ENCODE measurements around the gene FRMD4B.

Gene FRMD4B

GRCh38 chr3:69321301-69322157 is 64.4 kb downstream of the FRMD4B start:
- no peak for DNase-seq

- no peak for DNase-seq
Measured at GRCh38 chr3:69320871-69321271, 65.0 kb downstream of the FRMD4B start.

- no peak for DNase-seq
Measured at GRCh38 chr3:69319652-69320051, 66.2 kb downstream of the FRMD4B start.

- no peak for DNase-seq
Measured at GRCh38 chr3:69318410-69318809, 67.5 kb downstream of the FRMD4B start.

- no peak for DNase-seq
Measured at GRCh38 chr3:69313251-69313650, 72.6 kb downstream of the FRMD4B start.

- no peak for DNase-seq
Measured at GRCh38 chr3:69309814-69310213, 76.1 kb downstream of the FRMD4B start.

- DNase-seq, result peak; percentile 31
Measured at GRCh38 chr3:69306239-69307185, 79.4 kb downstream of the FRMD4B start.

GRCh38 chr3:69305011-69305410 is 80.9 kb downstream of the FRMD4B start:
- no peak for DNase-seq

GRCh38 chr3:69304396-69304795 is 81.5 kb downstream of the FRMD4B start:
- DNase-seq, result no peak

- no peak for DNase-seq
Measured at GRCh38 chr3:69300296-69300695, 85.6 kb downstream of the FRMD4B start.

GRCh38 chr3:69299344-69299743 is 86.5 kb downstream of the FRMD4B start:
- DNase-seq, result no peak

- DNase-seq, result no peak
Measured at GRCh38 chr3:69297501-69297900, 88.4 kb downstream of the FRMD4B start.

GRCh38 chr3:69296995-69297394 is 88.9 kb downstream of the FRMD4B start:
- DNase-seq, result no peak

- no peak for DNase-seq
Measured at GRCh38 chr3:69294014-69294766, 91.7 kb downstream of the FRMD4B start.

- DNase-seq, result no peak
Measured at GRCh38 chr3:69292959-69293574, 92.8 kb downstream of the FRMD4B start.

- DNase-seq, result no peak
Measured at GRCh38 chr3:69292185-69292584, 93.7 kb downstream of the FRMD4B start.

- DNase-seq, result no peak
Measured at GRCh38 chr3:69290430-69290829, 95.5 kb downstream of the FRMD4B start.

- DNase-seq, result no peak
Measured at GRCh38 chr3:69290006-69290405, 95.9 kb downstream of the FRMD4B start.

GRCh38 chr3:69288161-69288895 is 97.6 kb downstream of the FRMD4B start:
- no peak for DNase-seq

GRCh38 chr3:69283913-69284611 is 101.8 kb downstream of the FRMD4B start:
- no peak for DNase-seq

- DNase-seq, result no peak
Measured at GRCh38 chr3:69283496-69283895, 102.4 kb downstream of the FRMD4B start.
